GM18499 (cell line): ENCODE results near the gene ZNF750.

Source experiments
- ATAC-seq: cut with Tn5 transposase; IDR thresholded peaks from one replicate; pipeline ENCODE4 v1.9.1; 2021; ENCODE audit warnings: moderate number of reproducible peaks; ENCODE audit not compliant: insufficient read depth, unreplicated experiment

ZNF750 gene

DNA sequence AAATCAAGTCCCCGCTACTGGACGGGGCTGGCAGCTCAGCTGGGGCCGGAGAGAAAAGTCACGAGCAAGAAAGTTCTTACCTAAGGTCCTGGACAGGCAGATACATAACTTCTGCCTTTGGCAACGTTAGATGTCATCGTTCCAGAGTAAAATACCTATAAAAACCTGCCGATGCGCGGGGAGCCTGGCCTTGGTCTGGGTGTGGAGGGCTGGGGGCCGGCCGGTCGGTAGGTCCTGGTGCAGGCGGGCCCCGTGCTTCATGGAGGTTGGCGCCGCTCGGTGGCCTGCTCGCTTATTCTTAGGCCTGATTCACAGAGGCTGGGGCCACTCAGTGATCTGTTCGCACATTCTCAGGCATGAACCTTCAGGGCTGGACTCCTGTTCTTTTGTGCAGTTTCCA is 33.7 kb upstream of the ZNF750 start:
- no peak for ATAC-seq

DNA sequence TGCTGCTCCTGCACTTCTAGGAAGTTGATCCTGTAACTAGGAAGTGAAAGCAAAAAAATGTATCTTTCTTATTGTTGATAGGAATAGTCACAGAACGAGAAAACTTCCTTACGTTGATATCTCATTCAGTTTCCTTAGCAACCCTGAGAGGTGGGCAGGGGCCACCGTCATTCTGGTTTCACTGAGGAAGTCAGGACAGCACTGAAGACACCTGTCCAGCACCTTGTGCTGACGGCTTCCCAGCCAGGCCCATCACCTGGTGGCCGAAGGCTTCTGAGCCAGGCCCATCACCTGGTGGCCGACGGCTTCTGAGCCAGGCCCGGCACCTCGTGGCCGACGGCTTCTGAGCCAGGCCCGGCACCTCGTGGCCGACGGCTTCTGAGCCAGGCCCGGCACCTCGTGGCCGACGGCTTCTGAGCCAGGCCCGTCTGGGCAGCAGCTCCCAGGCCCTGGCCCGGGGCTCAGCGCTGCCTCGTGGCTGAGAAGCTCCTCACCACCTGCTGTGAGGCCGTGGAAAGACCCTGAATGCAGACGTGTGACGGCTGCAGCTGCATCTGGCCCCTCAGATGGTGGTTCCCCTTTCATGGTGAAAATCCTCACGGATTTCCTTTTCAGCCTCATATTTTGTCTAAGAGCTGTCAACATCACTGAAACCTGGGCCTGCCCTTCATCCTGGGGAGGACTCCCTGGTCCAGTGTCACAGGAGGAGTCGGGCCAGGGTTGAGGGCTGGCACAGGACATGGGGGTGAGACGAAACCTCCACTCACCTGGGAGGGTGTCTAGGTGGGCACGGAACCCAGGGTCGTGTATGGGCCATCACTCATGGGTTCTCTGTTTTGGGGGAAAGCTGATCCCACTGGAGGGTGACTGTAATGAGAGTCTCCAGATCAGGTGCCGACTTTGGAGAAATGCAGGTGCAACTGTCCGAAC is 33.0 kb upstream of the ZNF750 start:
- ATAC-seq = no peak

- ATAC-seq = no peak
Observed at GRCh38 chr17:82871776-82872561, 32.1 kb upstream of the ZNF750 start.

DNA sequence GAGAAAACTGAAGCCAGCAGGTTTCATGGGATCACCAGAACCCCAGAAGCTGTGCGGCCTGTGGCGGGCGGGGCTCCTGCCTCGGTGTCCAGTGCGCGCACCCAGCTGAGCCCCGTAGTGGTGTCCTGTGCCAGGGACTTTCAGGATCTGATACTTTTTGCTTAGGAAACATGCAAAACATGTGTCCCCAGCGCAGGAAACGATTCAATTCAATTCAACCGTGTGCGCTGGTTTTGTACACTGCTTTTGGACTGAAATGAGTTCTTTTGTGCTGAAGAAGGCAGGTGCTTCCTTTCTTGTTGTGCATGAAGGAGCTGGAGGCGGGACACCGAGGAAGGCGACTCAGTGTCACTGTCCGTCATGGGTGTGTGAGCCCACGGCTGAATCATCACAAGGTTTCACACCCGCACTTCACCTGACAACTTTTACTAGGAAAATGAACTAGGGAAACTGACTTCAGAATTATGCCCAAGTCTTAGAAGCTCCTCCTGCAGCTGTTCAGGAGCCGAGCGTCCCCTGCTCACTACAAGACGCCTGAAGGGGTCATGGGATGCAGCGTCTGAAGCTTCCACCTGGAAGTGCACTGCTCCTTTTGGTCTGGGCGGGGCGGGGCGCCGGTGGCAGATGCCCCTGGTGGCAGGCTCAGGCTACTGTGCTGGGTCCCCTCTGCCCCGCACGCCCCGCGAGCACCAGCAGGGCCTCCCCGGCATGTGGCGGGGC is 31.4 kb upstream of the ZNF750 start:
- peak; percentile 53 for ATAC-seq

DNA sequence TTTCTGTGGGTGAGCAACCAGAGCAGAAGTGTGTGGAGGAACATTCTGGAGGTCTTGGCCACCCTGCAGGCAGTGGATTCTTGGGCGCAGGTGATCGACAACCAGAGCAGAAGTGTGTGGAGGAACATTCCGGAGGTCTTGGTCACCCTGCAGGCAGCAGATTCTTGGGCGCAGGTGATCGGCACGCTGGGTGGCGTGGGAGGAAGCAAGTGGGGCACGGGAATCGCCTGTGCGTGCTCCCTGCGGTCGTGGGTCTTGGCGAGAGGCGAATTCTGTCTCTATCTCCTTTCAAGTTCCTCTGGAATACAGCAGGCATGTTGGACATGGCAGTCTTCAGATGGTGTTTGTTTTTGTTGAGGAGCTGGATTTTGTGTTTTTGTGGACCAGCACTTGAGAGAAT is 30.7 kb upstream of the ZNF750 start:
- no peak for ATAC-seq

GRCh38 chr17:82870091-82870491 is 30.3 kb upstream of the ZNF750 start:
- no peak for ATAC-seq

DNA sequence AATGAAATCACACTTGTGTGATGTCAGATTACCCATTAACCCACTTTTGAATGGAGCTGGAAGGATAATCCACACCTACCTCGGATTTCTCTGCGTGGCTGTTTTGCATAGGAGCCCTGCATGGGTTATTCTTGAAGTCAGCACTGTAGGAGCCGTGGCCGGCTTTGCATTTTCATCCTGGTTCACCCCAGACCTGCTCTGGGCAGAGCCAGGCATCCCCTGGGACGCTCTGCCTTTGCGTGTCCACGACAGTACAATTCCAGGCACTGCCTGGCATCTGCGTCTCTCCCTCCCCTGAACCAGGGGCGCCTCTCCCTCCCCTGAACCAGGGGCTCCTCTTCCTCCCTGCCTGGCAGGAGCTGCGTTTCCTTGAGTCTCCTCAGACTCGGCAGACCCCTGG is 29.7 kb upstream of the ZNF750 start:
- no peak for ATAC-seq

DNA sequence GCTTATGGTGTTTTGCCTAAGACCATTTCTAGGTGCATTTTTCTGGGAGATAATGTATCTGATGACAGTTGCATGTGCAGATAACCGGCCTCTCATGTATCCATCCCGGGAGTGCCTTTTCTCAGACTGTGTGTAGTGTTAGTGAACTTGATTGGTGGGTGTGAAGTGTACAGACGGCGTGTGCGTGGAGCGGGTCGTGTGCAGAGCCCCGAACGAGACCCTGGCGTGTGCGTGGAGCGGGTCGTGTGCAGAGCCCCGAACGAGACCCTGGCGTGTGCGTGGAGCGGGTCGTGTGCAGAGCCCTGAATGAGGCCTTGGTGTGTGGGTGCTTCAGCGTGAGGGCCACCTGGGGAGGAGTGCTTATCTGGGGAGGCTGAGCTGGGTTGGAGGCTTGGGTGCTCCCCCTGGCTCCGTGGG is 28.9 kb upstream of the ZNF750 start:
- ATAC-seq = no peak

DNA sequence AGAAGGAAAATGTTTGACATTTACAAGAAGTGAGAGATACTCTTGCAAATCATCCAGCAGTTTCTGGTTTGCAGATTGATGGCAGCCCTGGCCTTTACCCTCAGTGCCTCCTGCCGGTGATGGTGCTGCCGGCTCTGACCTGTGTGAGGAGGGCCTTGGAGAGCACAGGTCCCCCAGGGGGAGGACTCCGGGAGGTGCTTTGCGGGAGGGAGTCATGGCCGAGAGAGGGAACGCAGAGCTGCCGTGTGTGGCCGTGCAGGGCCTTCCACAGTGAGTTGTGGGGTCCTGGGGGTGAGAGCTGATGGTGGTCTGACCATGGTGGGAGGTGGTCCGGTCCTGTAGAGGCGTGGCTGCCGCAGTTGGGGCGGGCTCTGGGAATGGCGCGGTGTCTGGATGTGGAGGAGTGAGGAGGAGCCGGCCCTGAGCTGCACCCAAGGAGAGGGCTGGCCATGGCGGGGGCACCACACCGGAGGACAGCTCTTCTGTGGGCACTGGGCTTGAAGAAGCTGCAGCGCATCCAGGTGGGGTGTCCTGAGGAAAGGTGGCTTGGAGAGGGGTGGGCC is 28.0 kb upstream of the ZNF750 start:
- ATAC-seq = no peak

DNA sequence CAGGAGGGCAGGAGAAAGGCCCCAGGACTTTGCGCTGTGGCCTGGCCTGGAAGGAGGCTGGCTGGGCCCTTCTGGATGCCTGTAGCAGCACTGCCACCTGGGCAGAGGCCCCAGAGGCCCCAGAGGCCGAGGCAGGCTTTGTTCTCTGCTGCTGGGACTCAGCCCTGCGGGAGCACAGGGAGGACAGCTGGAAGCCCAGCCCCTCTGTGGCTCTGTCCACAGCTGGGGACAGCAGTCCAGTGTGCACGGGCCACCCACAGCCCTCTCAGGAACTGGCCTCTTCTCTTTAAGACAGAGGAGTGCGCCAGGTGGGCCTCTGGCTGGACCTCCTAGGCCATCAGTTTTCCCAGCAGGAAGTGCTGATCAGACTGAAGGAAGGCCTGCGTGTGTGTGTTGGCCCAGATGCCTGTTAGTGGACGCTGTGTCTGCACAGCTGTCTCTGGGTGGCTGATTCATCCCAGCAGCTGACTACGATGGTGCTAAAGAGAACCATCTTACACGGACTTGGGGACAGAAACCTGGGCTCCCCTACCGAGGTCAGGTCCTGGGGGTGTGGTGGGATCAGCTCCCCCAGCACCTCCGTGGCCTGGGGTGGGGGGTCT is 26.9 kb upstream of the ZNF750 start:
- no peak for ATAC-seq

- no peak for ATAC-seq
Observed at GRCh38 chr17:82865774-82866395, 26.1 kb upstream of the ZNF750 start.

DNA sequence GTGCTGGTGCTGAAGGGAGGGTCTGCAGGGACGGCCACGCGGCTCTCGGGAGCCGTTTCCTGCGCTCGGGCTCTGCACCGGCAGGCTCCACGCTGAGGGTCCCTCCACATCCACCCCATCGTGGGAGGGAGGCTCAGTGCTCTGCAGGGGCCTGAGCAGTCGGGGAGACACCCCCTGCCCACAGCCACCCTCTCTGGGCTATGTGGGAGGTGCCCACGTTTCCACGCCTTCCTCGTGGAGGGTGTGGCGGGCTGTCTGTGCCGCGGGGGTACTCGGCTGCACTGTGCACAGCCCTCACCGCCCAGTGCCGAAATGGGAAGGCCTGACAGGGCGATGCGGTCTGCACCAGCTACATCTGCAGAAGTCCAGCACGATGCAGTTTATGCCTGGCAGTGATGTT is 25.5 kb upstream of the ZNF750 start:
- no peak for ATAC-seq

DNA sequence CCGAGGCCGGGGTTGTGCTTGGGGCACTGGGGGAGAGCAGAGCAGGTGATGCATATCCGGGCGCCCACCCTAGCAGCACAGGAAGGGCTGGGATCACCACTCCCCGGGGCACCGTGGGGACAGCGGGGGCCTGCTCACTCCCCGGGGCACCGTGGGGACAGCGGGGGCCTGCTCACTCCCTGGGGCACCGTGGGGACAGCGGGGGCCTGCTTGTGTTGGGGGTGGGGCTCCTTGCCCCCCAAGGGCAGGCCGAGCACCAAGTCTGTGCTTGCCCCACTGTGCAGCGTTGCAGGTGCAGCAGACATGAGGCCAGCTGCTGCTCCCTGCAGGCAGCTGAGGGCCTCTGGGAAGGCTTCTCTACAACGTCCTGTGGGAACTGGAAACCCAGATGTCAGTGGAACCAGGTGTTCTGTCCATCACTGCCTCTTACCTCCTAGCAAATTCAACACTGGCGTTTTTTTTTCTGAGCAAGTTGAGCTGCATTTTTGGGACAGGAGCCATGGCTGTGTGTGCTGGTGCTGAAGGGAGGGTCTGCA is 25.0 kb upstream of the ZNF750 start:
- ATAC-seq = no peak

DNA sequence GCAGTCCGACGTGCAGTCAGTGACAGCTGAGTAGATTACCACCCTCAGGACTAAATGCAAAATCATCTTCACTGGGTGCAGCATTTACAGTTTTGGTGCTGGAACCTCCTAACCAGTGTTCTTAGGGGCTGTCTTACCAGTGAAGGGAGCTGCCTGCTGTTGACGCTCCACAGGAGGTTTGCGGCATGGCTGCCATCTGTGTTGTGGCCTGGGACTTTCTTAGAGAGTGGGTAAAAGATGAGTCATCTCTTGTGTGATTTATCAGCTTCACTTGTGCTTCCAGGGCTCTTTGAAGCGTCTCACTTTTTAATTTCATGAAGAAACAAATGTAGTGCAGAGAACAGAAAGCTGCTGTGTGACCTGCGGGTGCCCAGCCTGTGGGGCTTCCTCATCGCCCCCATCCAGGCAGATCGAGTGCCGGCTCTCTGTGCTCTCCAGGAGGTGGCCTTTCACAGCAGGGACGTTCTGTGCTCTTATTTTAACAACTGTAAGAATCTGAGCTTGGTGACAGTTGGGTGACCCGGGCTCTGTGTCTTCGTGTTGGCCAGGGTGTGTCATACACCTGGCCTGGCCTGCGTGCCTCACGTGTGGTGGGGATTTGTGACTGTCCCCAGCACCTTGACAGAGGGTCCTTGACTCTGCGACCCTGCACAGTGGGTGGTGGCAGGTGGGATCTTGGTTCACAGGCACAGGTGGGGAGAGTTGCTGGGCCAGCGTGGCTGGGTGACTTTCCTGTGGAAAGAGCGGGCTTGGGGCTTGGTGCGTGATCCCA is 24.3 kb upstream of the ZNF750 start:
- ATAC-seq = peak; percentile 69

- ATAC-seq = no peak
Observed at GRCh38 chr17:82863383-82863940, 23.6 kb upstream of the ZNF750 start.

DNA sequence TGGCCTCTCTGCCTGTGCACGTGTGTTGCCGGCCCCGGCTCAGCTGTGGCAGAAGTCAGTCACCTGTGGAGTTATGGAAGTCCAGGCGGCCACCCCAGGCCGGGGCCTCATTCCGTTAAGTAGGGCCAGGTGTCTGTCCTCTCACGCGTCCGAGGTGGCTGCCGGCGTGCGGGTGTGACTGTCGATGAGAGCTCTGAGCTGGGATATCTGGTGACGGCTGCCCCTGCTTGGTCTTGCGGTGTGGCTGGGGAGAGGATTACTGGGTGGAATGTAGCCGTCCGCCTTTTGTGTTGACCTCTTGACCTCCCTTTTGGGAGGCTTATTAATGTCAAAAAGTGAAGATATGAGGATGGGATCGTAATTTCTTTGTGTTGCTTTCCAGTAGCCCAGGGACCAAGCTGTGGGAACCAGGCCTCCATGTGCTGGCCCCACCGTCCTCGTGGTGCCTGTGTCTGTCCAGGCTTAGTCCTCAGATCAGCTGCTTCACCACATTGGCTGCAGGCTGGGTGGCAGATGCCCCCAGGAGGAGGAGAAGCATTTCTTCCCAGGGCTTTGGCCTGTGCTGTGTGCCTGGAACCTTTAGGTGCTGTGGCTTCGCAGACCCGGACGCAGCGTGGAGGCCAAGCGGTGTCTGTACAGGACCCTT is 23.0 kb upstream of the ZNF750 start:
- no peak for ATAC-seq

DNA sequence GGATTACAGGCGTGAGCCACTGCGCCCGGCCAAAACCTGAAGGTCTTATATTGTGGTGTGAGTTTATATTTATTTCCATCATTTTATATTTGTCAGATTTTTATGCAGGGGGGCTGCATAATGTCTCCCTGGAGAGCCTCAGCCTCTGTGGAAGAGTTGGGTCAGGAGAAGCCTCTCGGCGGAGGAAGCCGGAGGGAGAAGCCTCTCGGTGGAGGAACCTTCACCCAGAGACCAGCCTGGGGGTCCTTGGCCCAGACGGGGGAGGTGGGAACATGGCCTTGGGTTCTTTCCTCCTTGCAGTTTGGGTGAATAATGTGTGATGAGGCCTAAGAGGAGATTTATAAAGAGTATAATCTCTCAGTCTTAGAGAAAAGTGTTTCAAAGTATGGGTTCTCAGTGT is 22.4 kb upstream of the ZNF750 start:
- no peak for ATAC-seq

DNA sequence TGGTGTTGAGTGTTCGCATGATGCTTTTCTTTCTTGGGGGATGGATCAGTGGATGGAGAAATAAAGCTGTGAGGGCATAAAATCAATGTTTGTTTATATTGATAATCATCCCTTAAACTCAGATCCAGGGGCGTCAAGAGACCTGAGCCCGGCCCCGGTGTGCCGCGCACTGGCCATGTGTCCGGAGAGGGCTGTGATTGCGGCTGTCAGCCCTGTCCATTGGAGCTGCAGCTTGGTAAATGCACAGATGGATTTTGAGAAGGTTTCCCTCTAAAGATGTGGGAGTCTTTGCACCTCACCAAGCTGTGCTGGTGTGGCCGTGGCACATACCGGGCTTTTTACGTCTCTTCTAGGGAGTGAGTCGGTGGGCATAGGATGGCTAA is 21.6 kb upstream of the ZNF750 start:
- ATAC-seq = no peak
